Thyroid gland (tissue), 4 donors: Measurements from ENCODE around the gene ARMC10. TPM values are rescaled to one million over a fixed set of nuclear protein-coding genes. Genes with fewer than 3 reads are reported as not detected.
"Not testable (repeated sequence)": the region's sequence is repeated elsewhere in the genome, so short reads cannot be mapped to it uniquely, and the experiment has no call there.

Experiments used
- DNase-seq, 2 donors: peaks; one replicate each; pipeline ENCODE4 v3.0.0-alpha.2; 2019
- H3K27ac ChIP-seq, 3 donors: fragments of 200-600 bp; sonication (generic); 1 replicate in 2 of 3; 2 replicates in 1 of 3; pipeline ENCODE4 v1.5.1; 2016 to 2019; ENCODE audit warnings: mild to moderate bottlenecking in 1 of 3, moderate library complexity in 1 of 3
- H3K27me3 ChIP-seq: fragments of 200-600 bp; sonication (generic); one replicate; pipeline ENCODE4 v1.5.1; 2019
- H3K36me3 ChIP-seq, 2 donors: fragments of 200-600 bp; sonication (generic); one replicate each; pipeline ENCODE4 v1.5.1; 2016 to 2019
- H3K4me1 ChIP-seq, 2 donors: fragments of 200-600 bp; sonication (generic); one replicate each; pipeline ENCODE4 v1.5.1; 2017 to 2019
- H3K4me3 ChIP-seq, 3 donors: fragments of 200-600 bp; sonication (generic); replicated peaks in 1 of 3; 1 replicate in 2 of 3; 2 replicates in 1 of 3; pipeline ENCODE4 v1.5.1; 2016; ENCODE audit warnings: mild to moderate bottlenecking in 1 of 3
- H3K9me3 ChIP-seq: fragments of 200-600 bp; sonication (generic); one replicate; pipeline ENCODE4 v1.5.1; 2017
- POLR2A ChIP-seq, 2 donors: fragments of 450-650 bp; IDR thresholded peaks; one replicate each; pipeline ENCODE4 v1.6.1; 2017; ENCODE audit warnings: antibody characterized with exemption in 2 of 2, mild to moderate bottlenecking in 2 of 2, moderate library complexity in 1 of 2
- WGBS, 2 donors: methylation state at CpG; one replicate each; pipeline ENCODE4 v1.1.5; 2017; 5-methylcytosine and 5-hydroxymethylcytosine counted together
- intact Hi-C: fragments of 100-400 bp; cut with DNase I; formaldehyde crosslinking; loops from one replicate; pipeline ENCODE4 v1.15.1; 2023
- total RNA-seq, 4 donors: library from RNA; depleted of rRNA; stranded (reverse); fragments of >200 nt; gene quantifications; one replicate each; pipeline ENCODE4 v1.2.3, GENCODE V29; 2016
- TF ChIP-seq, protein P1 (sequence below), 6 experiments: fragments of 200-600 bp in 3 of 6; fragments of 450-650 bp in 3 of 6; sonication (generic) in 3 of 6; IDR thresholded peaks; one replicate each; pipeline ENCODE4 v1.5.1; 2016 to 2019; ENCODE audit warnings: antibody characterized with exemption in 6 of 6, mild to moderate bottlenecking in 2 of 6, inconsistent platforms in 1 of 6, moderate library complexity in 1 of 6

Gene ARMC10
- total RNA-seq: 10 to 100 TPM; 44.1 to 72.4 (median 57.8) TPM

GRCh38 chr7:103074519-103075336 is at the start of gene ARMC10, which contains the start of gene FBXL13:
ARMC10 (plus strand) TSS chr7:103075140; CDS start chr7:103075273, 133 bp downstream.
FBXL13 (minus strand) TSS chr7:103074796.
- peak; percentile 35 to 88 for TF ChIP-seq POLR2A (IDR thresholded peaks at IDR 0.05)
- TF ChIP-seq, protein P1, sequence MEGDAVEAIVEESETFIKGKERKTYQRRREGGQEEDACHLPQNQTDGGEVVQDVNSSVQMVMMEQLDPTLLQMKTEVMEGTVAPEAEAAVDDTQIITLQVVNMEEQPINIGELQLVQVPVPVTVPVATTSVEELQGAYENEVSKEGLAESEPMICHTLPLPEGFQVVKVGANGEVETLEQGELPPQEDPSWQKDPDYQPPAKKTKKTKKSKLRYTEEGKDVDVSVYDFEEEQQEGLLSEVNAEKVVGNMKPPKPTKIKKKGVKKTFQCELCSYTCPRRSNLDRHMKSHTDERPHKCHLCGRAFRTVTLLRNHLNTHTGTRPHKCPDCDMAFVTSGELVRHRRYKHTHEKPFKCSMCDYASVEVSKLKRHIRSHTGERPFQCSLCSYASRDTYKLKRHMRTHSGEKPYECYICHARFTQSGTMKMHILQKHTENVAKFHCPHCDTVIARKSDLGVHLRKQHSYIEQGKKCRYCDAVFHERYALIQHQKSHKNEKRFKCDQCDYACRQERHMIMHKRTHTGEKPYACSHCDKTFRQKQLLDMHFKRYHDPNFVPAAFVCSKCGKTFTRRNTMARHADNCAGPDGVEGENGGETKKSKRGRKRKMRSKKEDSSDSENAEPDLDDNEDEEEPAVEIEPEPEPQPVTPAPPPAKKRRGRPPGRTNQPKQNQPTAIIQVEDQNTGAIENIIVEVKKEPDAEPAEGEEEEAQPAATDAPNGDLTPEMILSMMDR (IDR thresholded peaks at IDR 0.05): peak in 2 of 6 experiments; percentile 24 to 29
- Histone ChIP-seq H3K36me3 (no peaks in the 10 kb centered on the region), H3K4me1 (peaks cover 6 to 17% of the 10 kb centered on the region in 2 donors), H3K27ac (peak within 1 kb of the TSS; percentile 81 to 94 (median 93)), H3K9me3 (no peaks in the 10 kb centered on the region), H3K4me3 (peak within 1 kb of the TSS; percentile 51 to 99 (median 95)), H3K27me3 (no peaks in the 10 kb centered on the region)
- intact Hi-C loops: no loop called here
- DNase-seq: peak; percentile 91 to 94
- 1 to 2% methylated on average over 18 to 21 of the region's 83 CpGs for WGBS, 2 donors

DNA sequence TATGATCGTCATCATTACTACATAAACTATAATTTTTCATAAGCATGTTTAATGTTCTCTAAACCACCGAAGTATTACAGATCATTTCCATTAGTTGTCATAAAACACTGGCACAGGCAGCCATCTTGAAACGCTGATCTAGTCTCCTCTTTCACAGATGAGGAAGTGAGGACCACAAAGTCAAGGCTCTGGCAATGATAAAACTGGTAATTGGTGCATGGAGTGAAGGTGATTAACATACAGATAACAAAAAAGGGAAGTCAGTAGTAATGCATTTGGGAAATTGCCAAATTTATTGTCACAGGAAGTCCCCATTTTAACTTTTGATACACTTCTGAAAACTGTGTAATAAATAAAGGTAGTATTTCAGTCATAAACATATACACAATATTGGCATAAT is 49.6 kb upstream of the ARMC10 start:
- 88 to 92% methylated on average over 3 of the region's 3 CpGs for WGBS, 2 donors
- Histone ChIP-seq H3K27me3 (no peaks in the 10 kb centered on the region), H3K36me3 (no peaks in the 10 kb centered on the region), H3K9me3 (no peaks in the 10 kb centered on the region), H3K4me3 (no peak overlapping the region), H3K4me1 (no peaks in the 10 kb centered on the region), H3K27ac (no peak overlapping the region)
- intact Hi-C loops: no loop called here
- TF ChIP-seq, protein P1 (IDR thresholded peaks at IDR 0.05): no peak
- TF ChIP-seq POLR2A (IDR thresholded peaks at IDR 0.05): no peak
- DNase-seq: no peak

GRCh38 chr7:103031024-103031423 is 43.9 kb upstream of the ARMC10 start:
- H3K4me1 ChIP-seq: no peaks in the 10 kb centered on the region
- intact Hi-C loops: no loop called here
- H3K4me3 ChIP-seq: no peak overlapping the region
- H3K27me3 ChIP-seq: no peaks in the 10 kb centered on the region
- no peaks in the 10 kb centered on the region for H3K9me3 ChIP-seq
- H3K36me3 ChIP-seq: no peaks in the 10 kb centered on the region
- WGBS, 2 donors: 89 to 94% methylated on average over 1 of the region's 1 CpG
- no peak for DNase-seq
- TF ChIP-seq, protein P1 (IDR thresholded peaks at IDR 0.05): no peak
- TF ChIP-seq POLR2A (IDR thresholded peaks at IDR 0.05): no peak
- no peak overlapping the region for H3K27ac ChIP-seq

GRCh38 chr7:103031781-103032180 is 43.2 kb upstream of the ARMC10 start:
- no peaks in the 10 kb centered on the region for H3K4me1 ChIP-seq
- H3K9me3 ChIP-seq: no peaks in the 10 kb centered on the region
- H3K4me3 ChIP-seq: no peak overlapping the region
- intact Hi-C loops: no loop called here
- DNase-seq: no peak
- H3K27me3 ChIP-seq: no peaks in the 10 kb centered on the region
- H3K27ac ChIP-seq: no peak overlapping the region
- no peak for TF ChIP-seq POLR2A (IDR thresholded peaks at IDR 0.05)
- TF ChIP-seq, protein P1 (IDR thresholded peaks at IDR 0.05): no peak
- WGBS, 2 donors: 63 to 80% methylated on average over 1 of the region's 1 CpG
- H3K36me3 ChIP-seq: no peaks in the 10 kb centered on the region

GRCh38 chr7:103034318-103034717 is 40.6 kb upstream of the ARMC10 start:
- H3K27ac ChIP-seq, H3K4me1 ChIP-seq, DNase-seq, H3K27me3 ChIP-seq, H3K4me3 ChIP-seq, H3K36me3 ChIP-seq, H3K9me3 ChIP-seq, intact Hi-C loops: not testable (repeated sequence)
- 84 to 94% methylated on average over 12 to 19 of the region's 20 CpGs for WGBS, 2 donors
